ENCODE measurements around the gene CNIH1.

The CNIH1 gene

GRCh38 chr14:54440873-54441868, at the start of gene CNIH1:
CNIH1 (minus strand) TSS chr14:54441374; CDS start chr14:54441327, 47 bp downstream.
- DNase-seq = peak; percentile 91

GRCh38 chr14:54490445-54491175, 49.4 kb upstream of the CNIH1 start:
- DNase-seq = no peak

DNA sequence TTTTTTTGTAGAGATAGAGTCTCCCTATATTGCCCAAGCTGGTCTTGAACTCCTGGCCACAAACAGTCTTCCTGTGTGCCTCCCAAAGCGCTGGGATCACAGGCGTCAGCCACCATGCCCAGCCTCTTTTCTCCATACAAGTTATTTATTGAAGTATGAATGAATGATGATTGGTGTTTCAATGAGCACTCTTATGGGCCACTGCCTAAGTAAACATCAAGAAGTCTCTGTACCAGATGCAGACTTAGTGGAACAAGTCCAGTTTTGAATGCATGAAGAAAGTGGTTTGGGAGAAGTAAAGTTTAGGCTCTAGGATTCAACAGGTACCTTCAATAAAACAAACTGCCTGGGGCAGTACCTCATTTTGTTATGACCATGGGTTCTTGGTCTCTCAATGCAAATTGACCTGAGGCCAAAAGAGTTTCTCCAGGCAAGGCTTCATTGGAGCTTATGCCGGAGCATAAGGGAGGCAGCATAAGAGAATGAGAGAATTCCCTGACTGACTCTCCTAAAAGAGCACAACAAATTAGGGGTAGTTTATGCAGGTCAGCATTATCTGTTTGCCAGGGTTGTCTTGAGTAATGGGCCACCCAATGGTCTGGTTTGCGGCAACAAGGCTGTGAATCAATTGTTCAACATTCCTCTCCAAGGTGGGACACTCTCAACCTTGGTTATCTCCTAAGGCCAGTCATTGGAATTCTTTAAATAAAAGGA, 48.7 kb upstream of the CNIH1 start:
- DNase-seq = no peak

GRCh38 chr14:54489318-54489683, 48.1 kb upstream of the CNIH1 start:
- no peak for DNase-seq

- DNase-seq = peak; percentile 90
These were observed 47.6 kb upstream of the CNIH1 start, which contains the start of gene GMFB for GRCh38 chr14:54488646-54489317. GMFB (minus strand) TSS chr14:54488980; CDS start chr14:54488927, 53 bp downstream.

DNA sequence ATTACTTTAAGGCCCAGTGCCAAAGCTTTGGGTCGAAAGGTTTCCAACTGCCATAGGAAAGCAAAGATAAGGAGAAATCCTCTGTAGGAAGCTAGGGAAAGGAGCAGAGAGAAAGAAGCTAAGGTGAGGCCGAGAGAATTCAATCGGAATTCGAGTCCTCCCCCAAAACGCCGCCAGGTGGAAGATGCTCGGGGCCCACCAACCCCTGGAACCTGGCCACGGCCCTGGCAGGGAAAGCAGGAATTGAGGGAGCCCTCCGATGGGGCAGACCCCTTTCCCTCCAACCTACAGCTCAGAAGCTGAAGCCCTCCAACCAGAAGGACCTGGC, 47.1 kb upstream of the CNIH1 start:
- DNase-seq = no peak

DNA sequence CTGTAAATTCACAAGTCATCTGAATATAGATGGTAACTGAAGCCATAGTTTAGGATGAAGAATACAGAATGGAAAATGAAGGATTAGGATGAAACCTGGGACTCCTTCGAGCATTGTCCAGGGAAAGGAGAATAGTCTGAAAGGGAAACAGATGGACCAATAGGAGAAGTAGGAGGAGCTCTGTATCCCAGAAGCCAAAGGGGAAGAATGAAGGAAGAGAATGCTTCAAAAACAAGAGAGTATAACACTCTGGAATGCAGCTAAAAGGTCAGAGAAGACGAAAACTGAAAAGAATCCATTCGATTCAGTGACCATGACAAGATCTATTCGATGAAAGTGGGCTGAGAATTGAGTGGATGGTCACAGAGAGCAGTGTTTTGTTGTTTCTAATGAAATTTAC, 46.6 kb upstream of the CNIH1 start:
- DNase-seq = no peak

- DNase-seq = no peak
These were observed 45.5 kb upstream of the CNIH1 start for GRCh38 chr14:54486685-54487084.

DNA sequence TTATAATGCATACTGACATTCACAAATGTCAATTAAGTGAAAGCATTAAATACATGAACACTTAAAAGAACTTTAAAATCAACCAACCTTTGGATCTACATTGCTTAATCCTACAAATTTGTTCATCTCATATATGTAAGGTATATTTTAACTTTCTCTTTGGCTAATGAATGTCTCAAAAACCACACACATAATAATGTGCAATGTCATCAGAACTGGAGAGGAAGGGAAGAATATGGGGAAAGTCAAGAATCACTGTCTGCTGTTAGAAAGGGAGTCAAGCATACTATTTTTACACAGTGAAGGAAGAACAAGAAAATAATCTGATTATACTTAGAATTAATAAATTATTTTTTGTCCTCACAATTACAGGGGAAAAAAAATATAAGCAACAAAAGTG, 42.7 kb upstream of the CNIH1 start:
- DNase-seq = no peak

- DNase-seq = no peak
These were observed 42.0 kb upstream of the CNIH1 start for GRCh38 chr14:54483073-54483745.

GRCh38 chr14:54481695-54482094, 40.5 kb upstream of the CNIH1 start:
- no peak for DNase-seq

DNA sequence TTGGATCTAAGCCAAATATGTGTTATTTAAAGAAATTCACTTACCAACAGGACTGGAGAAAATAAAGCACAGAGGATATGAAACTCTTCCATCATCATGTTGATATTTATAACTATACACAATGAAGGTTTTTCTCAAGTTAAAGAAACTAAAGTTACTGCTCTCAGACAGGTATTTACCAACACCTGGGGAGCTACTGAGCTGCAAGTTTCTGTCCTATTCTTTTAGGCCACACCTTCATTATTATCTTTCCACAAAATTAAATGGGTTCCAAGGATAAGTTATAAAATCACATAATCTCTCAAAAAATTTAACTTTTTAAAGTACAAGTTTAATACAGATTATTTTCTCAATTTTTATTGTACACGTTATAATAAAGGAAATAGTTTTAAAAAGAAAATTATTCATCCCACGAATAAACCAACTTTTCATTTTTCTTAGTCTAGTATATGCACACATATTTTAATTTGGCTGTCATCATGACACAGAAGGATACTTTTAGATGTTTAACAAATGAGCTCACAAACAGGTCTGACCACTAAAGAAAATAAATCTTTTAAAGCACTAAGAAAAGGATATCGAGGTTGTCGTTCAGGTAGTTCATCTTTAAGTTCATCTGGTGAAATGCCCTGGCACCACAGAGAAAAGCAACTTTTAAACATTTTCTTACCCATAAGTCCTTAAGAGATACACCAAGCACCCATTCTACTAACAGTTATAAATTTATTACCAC, 39.8 kb upstream of the CNIH1 start:
- DNase-seq = no peak

DNA sequence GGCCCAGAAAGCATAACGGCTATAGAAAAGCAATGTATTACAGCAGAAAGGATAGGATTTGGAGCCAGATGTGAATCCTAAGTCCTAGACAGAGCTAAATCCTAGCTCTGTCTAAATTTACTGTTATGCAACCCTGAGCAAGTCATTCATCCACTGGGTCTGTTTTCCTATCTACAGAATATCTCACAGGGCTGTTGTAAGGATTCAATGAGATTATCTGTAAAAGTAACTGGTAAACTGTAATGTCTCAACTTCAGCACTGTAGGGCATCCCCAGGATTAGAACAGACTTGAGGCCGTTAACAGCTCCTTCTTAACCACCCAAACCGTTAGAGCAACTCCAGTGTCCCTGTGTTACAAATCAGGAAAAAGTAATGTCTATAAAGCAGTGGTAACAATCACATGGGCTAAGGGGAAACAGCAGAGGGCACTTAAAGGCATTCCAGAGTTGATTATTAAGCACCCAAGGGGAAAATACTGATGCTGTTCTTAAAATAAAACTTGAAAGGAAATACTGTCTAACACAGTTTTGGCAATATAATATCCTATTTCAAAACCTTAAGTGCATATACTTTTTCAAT, 37.6 kb upstream of the CNIH1 start:
- no peak for DNase-seq

DNA sequence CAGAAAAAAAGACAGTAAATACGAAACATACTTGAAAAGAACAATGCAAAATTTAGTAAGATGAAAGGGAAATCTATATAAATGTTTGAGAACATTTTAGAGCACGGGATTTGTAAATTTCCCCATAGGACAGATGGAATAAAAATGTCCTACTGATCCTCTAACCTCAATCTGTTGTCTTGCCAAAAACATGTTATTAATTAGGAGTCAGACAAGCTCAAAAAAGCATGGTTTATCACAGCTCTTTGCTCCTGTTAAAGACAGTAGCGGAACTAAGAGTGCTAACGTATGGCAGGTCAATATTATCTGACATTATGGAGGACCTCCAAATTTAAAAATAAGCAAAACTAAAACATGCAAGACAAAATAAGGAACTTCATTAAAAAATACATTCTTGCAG, 34.7 kb upstream of the CNIH1 start:
- no peak for DNase-seq

- no peak for DNase-seq
These were observed 34.2 kb upstream of the CNIH1 start for GRCh38 chr14:54475187-54475899.

DNA sequence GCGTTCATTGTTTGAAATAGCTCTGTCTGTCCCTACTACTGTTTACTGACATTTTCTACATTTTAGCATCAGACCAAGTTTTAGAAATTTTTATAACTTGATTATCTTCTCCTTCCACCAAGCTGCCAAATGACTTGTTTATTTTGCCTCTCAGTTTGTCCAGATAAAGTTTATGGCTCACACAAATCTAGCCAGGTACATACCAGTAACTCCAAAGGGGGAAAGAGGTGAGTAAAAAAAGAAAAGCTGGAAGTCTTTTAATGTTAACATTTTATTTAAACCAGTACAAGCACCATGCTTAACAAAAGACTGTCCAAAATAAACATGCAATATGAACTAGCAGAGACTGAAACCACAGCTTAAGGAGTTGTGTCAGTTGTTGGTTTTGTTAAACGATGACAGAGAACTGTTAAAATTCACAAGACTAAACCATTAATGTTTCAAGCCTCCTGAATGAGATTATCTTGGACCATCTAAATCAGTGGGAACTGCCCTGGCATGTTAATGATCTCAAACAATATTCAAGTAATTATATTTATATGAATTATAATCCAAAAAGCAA, 33.1 kb upstream of the CNIH1 start:
- DNase-seq = no peak

GRCh38 chr14:54472315-54472714, 31.1 kb upstream of the CNIH1 start:
- DNase-seq = no peak

- no peak for DNase-seq
These were observed 30.5 kb upstream of the CNIH1 start for GRCh38 chr14:54471641-54472040.

DNA sequence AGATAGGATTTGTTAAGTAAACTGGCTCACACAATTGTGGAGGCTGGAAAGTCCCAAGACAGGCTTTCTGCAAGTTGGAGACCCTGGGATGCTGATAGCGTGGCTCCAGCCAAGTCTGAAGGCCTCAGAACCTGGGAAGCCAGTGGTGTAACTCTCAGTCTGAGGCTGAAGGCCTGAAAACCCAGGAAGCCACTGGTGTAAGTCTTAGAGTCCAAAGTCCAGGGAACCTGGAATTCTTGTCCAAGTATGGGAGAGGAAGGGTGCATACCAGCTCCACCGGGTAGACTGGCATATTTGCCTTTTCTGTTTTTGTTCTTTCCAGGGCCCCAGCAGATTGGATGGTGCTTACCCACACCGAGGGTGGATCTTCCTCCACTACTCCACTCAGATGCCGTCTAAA, 29.5 kb upstream of the CNIH1 start:
- DNase-seq = no peak

DNA sequence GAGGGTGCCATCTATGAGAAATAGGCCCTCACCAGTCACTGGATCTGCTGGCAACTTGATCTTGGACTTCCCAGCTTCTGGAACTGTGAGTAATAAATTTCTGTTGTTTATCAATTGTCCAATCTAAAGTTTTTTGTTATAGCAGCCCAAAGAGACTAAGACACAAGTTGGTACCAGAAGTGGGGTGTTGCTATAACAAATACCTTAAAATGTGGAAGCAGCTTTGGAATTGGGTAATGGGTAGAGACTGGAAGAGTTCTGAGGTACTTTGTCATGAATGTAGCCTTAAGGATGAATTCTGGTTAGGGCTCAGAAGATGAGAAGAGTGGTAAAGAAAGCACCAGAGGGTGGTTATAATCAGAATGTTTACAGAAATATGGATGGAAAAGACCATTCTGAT, 26.1 kb upstream of the CNIH1 start:
- DNase-seq = no peak

All from CD4-positive, alpha-beta T cell treated with Interleukin-15 for 1 hour (primary cell).